Mucosa of rectum (tissue), 2 donors: ENCODE data around the gene MDK.

Experiments
- H3K27ac ChIP-seq, 2 donors: one replicate each; pipeline ENCODE4 v1.7.0; 2013; ENCODE audit warnings: inconsistent platforms in 2 of 2, low read depth in 2 of 2, low read length in 2 of 2
- H3K27me3 ChIP-seq, 2 donors: one replicate each; pipeline ENCODE4 v1.7.0; 2013; ENCODE audit warnings: low read length in 2 of 2; ENCODE audit not compliant: control insufficient read depth in 2 of 2, insufficient read depth in 2 of 2
- H3K36me3 ChIP-seq, 2 donors: one replicate each; pipeline ENCODE4 v1.7.0; 2013; ENCODE audit warnings: low read length in 2 of 2; ENCODE audit not compliant: control insufficient read depth in 2 of 2, insufficient read depth in 2 of 2
- H3K4me1 ChIP-seq, 2 donors: one replicate each; pipeline ENCODE4 v1.7.0; 2013; ENCODE audit warnings: low read length in 2 of 2, mild to moderate bottlenecking in 1 of 2; ENCODE audit not compliant: control insufficient read depth in 2 of 2, insufficient read depth in 2 of 2
- H3K4me3 ChIP-seq, 2 donors: one replicate each; pipeline ENCODE4 v1.7.0; 2013; ENCODE audit warnings: low read length in 2 of 2
- H3K9ac ChIP-seq, 2 donors: one replicate each; pipeline ENCODE4 v1.7.0; 2013; ENCODE audit warnings: low read length in 2 of 2, low read depth in 1 of 2, mild to moderate bottlenecking in 1 of 2
- H3K9me3 ChIP-seq, 2 donors: one replicate each; pipeline ENCODE4 v1.7.0; 2013; ENCODE audit warnings: low read length in 2 of 2; ENCODE audit not compliant: control insufficient read depth in 2 of 2
- donor health status: healthy.
- donor health status: Normal muscosa, but diverticular disease.

Gene MDK

DNA sequence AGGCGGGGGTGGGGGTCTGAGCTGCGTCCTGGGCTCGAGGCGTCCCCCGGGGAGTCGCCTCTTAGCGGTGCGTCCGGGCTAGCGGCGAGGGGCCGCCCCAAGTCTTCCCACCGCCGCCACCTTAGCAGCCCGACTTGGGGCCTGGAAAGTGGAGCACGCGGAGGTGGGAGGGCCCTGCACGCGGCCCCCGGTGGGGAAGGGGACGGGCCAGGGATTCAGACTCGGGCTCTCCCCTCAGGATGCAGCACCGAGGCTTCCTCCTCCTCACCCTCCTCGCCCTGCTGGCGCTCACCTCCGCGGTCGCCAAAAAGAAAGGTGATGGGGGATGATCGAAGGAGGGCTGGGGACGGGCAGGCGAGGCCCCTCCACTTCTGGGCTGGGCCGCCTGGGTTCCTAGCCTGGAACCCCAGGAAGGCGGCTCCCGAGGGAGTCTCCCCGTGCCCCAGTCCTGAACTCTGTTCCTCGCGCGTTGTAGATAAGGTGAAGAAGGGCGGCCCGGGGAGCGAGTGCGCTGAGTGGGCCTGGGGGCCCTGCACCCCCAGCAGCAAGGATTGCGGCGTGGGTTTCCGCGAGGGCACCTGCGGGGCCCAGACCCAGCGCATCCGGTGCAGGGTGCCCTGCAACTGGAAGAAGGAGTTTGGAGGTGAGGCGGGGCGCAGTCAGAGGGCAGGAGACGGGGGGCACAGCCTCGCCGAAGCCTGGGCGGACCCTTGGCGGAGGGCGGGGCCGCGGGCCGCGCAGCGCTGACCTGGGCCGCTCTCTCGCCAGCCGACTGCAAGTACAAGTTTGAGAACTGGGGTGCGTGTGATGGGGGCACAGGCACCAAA is 563 bp downstream of the MDK start:
- Histone ChIP-seq H3K4me1 (peaks cover 14 to 36% of the 10 kb centered on the region in 2 donors), H3K27me3 (peaks cover 0 to 15% of the 10 kb centered on the region in 2 donors), H3K4me3 (peak overlapping the region; percentile 62 to 64), H3K36me3 (peaks cover 0 to 2% of the 10 kb centered on the region in 2 donors), H3K9me3 (no peaks in the 10 kb centered on the region), H3K9ac (peak overlapping the region in 1 of 2 donors; percentile 69), H3K27ac (peak overlapping the region in 1 of 2 donors; percentile 55)

DNA sequence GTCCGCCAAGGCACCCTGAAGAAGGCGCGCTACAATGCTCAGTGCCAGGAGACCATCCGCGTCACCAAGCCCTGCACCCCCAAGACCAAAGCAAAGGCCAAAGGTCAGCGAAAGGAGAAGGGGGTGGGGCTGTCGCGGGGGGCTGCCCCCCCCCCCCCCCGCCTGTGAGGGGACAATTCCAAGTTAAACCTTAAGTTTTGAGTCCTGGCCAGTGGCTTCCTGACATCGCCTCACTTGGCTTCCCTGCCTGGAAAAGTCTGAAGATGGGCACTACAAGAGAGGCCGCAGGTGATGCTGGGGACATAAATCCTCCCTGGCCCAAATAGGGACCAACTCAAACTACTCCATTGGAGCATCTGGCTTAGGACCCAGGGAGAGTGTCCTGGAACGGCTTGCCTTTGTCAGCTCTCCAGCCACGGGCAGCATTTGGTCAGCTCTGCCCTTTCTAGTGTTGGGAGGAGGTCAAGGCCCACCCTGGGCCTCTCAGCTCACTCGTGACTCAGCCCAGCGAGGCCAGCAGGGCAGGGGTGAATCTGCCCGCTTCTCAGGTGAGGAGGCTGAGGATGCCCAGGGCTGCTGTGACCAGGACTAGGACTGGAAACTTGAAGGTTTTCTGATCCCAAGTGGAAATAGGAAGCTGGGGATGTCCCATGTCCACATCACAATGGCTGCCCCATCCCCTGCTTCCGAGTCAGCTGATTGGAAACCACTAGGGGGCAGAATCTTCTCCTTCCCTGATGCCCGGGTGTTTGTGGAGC is 1.4 kb downstream of the MDK start:
- no peaks in the 10 kb centered on the region for H3K36me3 ChIP-seq
- peaks cover 14 to 36% of the 10 kb centered on the region in 2 donors for H3K4me1 ChIP-seq
- peak overlapping the region in 1 of 2 donors; percentile 64 for H3K4me3 ChIP-seq
- no peak overlapping the region for H3K27ac ChIP-seq
- H3K9ac ChIP-seq: peak overlapping the region in 1 of 2 donors; percentile 69
- H3K27me3 ChIP-seq: peaks cover 6 to 23% of the 10 kb centered on the region in 2 donors
- no peaks in the 10 kb centered on the region for H3K9me3 ChIP-seq

DNA sequence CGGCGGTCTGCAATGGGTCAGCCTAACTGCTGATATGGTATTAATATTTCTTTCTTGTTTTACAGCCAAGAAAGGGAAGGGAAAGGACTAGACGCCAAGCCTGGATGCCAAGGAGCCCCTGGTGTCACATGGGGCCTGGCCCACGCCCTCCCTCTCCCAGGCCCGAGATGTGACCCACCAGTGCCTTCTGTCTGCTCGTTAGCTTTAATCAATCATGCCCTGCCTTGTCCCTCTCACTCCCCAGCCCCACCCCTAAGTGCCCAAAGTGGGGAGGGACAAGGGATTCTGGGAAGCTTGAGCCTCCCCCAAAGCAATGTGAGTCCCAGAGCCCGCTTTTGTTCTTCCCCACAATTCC is 1.9 kb downstream of the MDK start:
- H3K4me1 ChIP-seq: peaks cover 14 to 36% of the 10 kb centered on the region in 2 donors
- no peak overlapping the region for H3K4me3 ChIP-seq
- peaks cover 11 to 28% of the 10 kb centered on the region in 2 donors for H3K27me3 ChIP-seq
- peak overlapping the region in 1 of 2 donors; percentile 15 for H3K27ac ChIP-seq
- H3K36me3 ChIP-seq: no peaks in the 10 kb centered on the region
- no peaks in the 10 kb centered on the region for H3K9me3 ChIP-seq
- H3K9ac ChIP-seq: no peak overlapping the region

DNA sequence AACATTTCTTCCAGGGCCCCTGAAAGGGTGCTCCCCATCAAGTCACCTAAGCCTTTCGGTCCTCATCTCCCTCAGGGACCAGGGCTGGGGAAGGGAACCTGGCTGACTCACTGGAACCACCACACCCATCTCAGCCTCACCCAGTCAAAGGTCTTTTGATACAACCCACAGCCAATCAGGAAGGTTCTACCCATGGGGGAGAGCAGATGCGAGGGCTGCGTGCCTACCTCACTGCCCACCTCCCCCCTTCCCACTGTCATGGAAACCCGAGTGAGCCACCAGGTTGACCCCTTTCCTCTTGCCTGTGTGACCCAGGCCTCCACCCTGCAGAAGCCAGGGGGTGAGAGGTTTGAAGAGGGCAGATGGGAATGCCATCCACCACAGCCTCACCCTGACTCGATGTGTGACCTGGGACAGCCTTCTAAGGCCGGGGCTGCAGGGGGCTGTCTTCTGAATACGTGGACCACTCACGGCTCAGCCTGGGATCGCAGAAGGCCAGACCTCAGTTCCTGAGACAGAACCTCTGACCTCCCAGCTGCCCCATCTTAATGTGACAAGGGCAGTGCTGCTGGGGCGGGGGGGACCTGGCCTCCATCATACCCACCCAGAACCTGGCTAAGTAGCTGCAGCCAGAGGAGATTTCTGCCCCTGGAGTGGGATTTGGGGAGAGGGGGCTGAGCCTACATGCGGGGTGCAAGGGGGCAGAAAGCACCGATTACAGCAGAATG is 2.7 kb downstream of the MDK start:
- peaks cover 14 to 36% of the 10 kb centered on the region in 2 donors for H3K4me1 ChIP-seq
- no peaks in the 10 kb centered on the region for H3K36me3 ChIP-seq
- H3K27me3 ChIP-seq: peaks cover 19 to 36% of the 10 kb centered on the region in 2 donors
- no peaks in the 10 kb centered on the region for H3K9me3 ChIP-seq
- H3K27ac ChIP-seq: peak overlapping the region in 1 of 2 donors; percentile 15
- H3K9ac ChIP-seq: no peak overlapping the region
- H3K4me3 ChIP-seq: no peak overlapping the region

DNA sequence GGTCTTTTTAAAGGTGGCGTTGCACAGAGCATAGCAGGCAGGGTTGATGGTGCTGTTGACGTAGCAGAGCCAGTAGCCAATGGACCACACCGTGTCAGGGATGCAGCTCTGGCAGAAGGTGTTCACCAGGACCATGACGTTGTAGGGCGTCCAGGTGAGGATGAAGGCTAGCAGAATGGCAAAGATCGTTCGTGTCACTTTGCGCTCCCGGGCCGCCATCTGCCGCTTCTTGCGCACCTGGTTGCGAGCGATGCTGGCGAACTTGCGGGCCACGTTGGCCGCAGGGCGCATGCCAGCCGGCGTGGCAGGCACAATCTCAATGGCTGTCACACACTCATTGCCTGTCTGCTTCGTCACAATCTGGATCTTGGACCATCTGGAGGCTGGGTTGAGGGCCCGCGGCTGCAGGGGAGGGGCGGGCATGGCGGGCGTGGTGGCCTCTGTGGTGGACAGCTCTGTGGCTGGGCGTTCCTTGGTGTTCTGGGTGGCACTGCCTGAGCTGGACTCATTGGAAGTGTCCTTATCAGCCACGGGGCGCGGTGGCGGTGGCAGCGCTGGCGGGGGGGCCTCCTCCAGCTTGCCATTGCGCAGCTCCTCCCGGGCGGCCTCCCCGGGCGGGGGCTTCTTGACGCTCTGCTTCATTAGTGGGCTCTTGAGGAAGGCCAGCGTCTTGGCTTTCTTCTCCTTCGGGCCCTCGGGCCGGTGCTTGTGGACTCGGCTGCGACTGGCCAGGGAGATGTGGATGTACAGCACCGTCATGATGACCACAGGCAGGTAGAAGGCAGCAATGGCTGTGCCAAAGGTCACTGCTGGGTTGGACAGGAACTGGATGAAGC is 3.9 kb downstream of the MDK start:
- no peak overlapping the region for H3K9ac ChIP-seq
- no peak overlapping the region for H3K27ac ChIP-seq
- peaks cover 21 to 44% of the 10 kb centered on the region in 2 donors for H3K4me1 ChIP-seq
- H3K4me3 ChIP-seq: no peak overlapping the region
- no peaks in the 10 kb centered on the region for H3K36me3 ChIP-seq
- no peaks in the 10 kb centered on the region for H3K9me3 ChIP-seq
- peaks cover 30 to 46% of the 10 kb centered on the region in 2 donors for H3K27me3 ChIP-seq

DNA sequence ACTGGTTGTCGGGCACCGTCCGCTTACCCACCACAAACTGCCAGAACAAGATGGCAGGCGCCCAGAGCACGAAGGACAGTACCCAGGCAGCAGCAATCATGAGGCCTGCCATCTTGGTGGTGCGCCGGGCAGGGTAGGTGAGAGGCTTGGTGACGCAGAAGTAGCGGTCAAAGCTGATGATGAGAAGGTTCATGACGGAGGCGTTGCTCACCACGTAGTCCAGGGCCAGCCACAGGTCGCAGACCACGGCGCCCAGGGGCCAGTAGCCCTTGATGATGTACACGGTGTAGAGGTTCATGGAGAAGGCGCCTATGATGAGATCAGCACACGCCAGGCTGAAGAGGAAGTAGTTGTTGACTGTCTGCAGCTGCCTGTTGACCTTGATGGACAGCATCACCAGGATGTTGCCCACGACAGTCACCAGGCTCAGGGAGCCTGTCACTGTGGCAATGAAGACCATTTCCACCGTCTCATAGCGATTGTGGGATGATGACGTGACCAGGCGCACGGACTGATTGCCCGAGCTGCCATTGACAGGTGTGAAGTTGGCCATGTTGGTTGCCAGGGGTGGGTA is 4.6 kb downstream of the MDK start:
- no peaks in the 10 kb centered on the region for H3K36me3 ChIP-seq
- no peak overlapping the region for H3K9ac ChIP-seq
- no peaks in the 10 kb centered on the region for H3K9me3 ChIP-seq
- no peak overlapping the region for H3K4me3 ChIP-seq
- peaks cover 34 to 50% of the 10 kb centered on the region in 2 donors for H3K27me3 ChIP-seq
- H3K4me1 ChIP-seq: peaks cover 21 to 49% of the 10 kb centered on the region in 2 donors
- H3K27ac ChIP-seq: no peak overlapping the region

DNA sequence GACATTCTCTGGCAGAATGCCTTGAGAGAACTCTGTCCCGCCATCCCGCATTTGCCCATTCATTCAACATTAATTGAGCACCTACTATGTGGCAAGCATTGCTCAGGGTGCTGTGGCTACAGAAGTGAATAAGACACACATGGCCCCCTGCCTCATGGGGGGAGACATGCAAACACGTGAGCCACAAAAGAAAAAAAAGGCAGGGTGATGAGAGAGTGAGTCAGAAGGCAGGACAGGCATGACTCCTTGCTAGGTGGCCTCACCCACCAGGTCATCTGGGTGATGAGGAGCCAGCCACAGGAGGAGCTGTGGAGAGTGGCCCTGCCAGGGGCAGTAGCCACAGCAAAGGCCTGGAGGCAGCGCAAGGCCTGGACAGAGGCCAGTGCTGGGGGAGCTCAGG is 5.2 kb downstream of the MDK start:
- Histone ChIP-seq H3K27ac (no peak overlapping the region), H3K36me3 (no peaks in the 10 kb centered on the region), H3K27me3 (peaks cover 34 to 50% of the 10 kb centered on the region in 2 donors), H3K4me3 (no peak overlapping the region), H3K9me3 (no peaks in the 10 kb centered on the region), H3K9ac (no peak overlapping the region), H3K4me1 (peaks cover 21 to 49% of the 10 kb centered on the region in 2 donors)

DNA sequence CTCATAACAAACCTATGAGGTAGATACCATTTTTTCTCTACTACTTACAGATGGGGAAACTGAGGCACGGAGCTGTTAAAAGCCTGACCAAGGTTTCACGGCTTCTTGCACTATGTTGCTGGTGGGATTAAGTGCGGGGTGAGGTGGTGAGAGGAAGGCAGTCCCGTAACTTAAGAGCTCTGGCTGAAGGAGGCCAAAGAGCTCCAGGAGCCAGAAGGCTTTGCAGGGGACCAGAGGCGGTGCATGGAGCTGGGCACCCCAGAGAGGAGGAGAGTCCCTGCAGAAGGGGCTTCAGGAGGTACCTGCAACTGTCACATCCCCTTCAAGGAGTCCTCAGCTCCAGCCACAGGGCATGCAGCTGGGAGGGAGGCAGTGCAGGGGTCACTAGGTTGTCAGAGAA is 6.0 kb downstream of the MDK start:
- Histone ChIP-seq H3K27me3 (peaks cover 34 to 47% of the 10 kb centered on the region in 2 donors), H3K4me1 (peaks cover 15 to 42% of the 10 kb centered on the region in 2 donors)

DNA sequence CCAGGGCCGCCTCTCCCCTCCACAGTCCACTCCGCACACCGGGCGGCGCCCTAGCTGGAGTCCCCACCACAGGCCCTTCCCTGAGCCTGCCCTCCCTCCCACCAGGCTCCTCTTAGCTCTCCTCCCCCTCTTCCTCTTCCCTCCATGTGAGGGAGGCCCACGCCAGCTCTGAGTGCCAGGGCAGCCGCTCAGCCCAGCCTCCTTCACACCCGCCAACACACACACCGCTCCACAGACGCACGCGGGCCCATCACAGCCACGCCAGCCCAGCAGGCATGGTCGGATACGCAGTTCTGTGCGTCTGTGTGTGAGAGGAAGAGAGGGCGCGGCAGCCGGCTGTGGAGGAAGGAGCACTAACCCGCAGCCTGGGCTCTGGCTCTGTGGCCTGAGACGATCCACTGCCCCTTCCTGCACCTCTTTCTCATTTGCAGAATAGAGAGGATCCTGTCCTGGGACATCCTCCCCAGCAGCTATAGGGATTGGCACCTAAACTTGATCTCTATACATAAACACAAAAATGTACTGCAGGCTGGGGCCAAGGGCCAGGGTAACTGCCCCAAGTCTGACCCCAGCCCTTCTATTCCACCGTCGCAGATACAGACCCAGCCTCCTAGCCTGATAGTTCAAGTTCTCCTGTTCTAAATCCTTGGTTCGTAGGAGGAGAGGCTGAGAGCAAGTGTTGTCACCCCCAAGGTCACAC is 6.6 kb downstream of the MDK start:
- Histone ChIP-seq H3K4me3 (no peak overlapping the region), H3K27ac (no peak overlapping the region), H3K4me1 (peaks cover 14 to 41% of the 10 kb centered on the region in 2 donors), H3K9ac (no peak overlapping the region), H3K9me3 (no peaks in the 10 kb centered on the region), H3K36me3 (no peaks in the 10 kb centered on the region), H3K27me3 (peaks cover 34 to 46% of the 10 kb centered on the region in 2 donors)

More for the DNA sequence above, 6.0 kb downstream of the MDK start:
- H3K9me3 ChIP-seq: no peaks in the 10 kb centered on the region
- H3K4me3 ChIP-seq: no peak overlapping the region
- H3K9ac ChIP-seq: no peak overlapping the region
- H3K36me3 ChIP-seq: no peaks in the 10 kb centered on the region
- H3K27ac ChIP-seq: no peak overlapping the region
